ENCODE data around the gene COL28A1. TPM values are rescaled to one million over a fixed set of nuclear protein-coding genes. Genes with fewer than 3 reads are reported as not detected.

The COL28A1 gene
- total and polyA plus RNA-seq, 3 donors from 2014 or later, result 4.0 to 9.2 (median 8.7) TPM

- H3K9me3 ChIP-seq, result no peaks in the 10 kb centered on the region
- intact Hi-C loops (cut with DNase I; ENCODE audit: low total_unique reads), result no loop called here
- no peaks in the 10 kb centered on the region for H3K36me3 ChIP-seq (ENCODE audit: low read depth, missing control alignments)
- H3K27ac ChIP-seq, result no peak overlapping the region
- TF ChIP-seq POLR2A (IDR thresholded peaks at IDR 0.05), result no peak
- no peak for TF ChIP-seq CTCF (IDR thresholded peaks at IDR 0.05)
- H3K4me1 ChIP-seq, result no peaks in the 10 kb centered on the region
- H3K27me3 ChIP-seq, result no peaks in the 10 kb centered on the region
- H3K4me3 ChIP-seq, result no peak overlapping the region
- no peak for DNase-seq
- 64 to 79% methylated on average over 5 of the region's 5 CpGs for WGBS, 2 donors
These were observed 214.0 kb downstream of the COL28A1 start for GRCh38 chr7:7321681-7322080.

- H3K27me3 ChIP-seq, result no peaks in the 10 kb centered on the region
- no peak overlapping the region for H3K27ac ChIP-seq
- H3K4me3 ChIP-seq, result no peak overlapping the region
- no peak for DNase-seq
- H3K9me3 ChIP-seq, result no peaks in the 10 kb centered on the region
- no peaks in the 10 kb centered on the region for H3K36me3 ChIP-seq (ENCODE audit: low read depth, missing control alignments)
- TF ChIP-seq CTCF (IDR thresholded peaks at IDR 0.05), result no peak
- intact Hi-C loops (cut with DNase I; ENCODE audit: low total_unique reads), result no loop called here
- WGBS, 2 donors, result 88 to 100% methylated on average over 1 of the region's 1 CpG
- H3K4me1 ChIP-seq, result no peaks in the 10 kb centered on the region
These were observed 217.1 kb downstream of the COL28A1 start for GRCh38 chr7:7318601-7319000.

- no peaks in the 10 kb centered on the region for H3K27me3 ChIP-seq
- TF ChIP-seq CTCF (IDR thresholded peaks at IDR 0.05) (no peak), POLR2A (IDR thresholded peaks at IDR 0.05) (no peak)
- no peaks in the 10 kb centered on the region for H3K9me3 ChIP-seq
- no peak overlapping the region for H3K4me3 ChIP-seq
- no peaks in the 10 kb centered on the region for H3K36me3 ChIP-seq (ENCODE audit: low read depth, missing control alignments)
- intact Hi-C loops (cut with DNase I; ENCODE audit: low total_unique reads), result no loop called here
- DNase-seq, result no peak
- H3K27ac ChIP-seq, result no peak overlapping the region
- no peaks in the 10 kb centered on the region for H3K4me1 ChIP-seq
- 88 to 89% methylated on average over 4 of the region's 4 CpGs for WGBS, 2 donors
These were observed 217.8 kb downstream of the COL28A1 start for GRCh38 chr7:7317850-7318249.

- WGBS, 2 donors, result 80 to 89% methylated on average over 3 of the region's 3 CpGs
- H3K4me3 ChIP-seq, result no peak overlapping the region
- TF ChIP-seq CTCF (IDR thresholded peaks at IDR 0.05), result no peak
- no peak for TF ChIP-seq POLR2A (IDR thresholded peaks at IDR 0.05)
- no peaks in the 10 kb centered on the region for H3K4me1 ChIP-seq
- no peaks in the 10 kb centered on the region for H3K9me3 ChIP-seq
- no peaks in the 10 kb centered on the region for H3K36me3 ChIP-seq (ENCODE audit: low read depth, missing control alignments)
- no peak for DNase-seq
- intact Hi-C loops (cut with DNase I; ENCODE audit: low total_unique reads), result no loop called here
- no peaks in the 10 kb centered on the region for H3K27me3 ChIP-seq
- no peak overlapping the region for H3K27ac ChIP-seq
These were observed 219.8 kb downstream of the COL28A1 start for GRCh38 chr7:7315851-7316250.

GRCh38 chr7:7312323-7312722, 223.3 kb downstream of the COL28A1 start:
- Histone ChIP-seq H3K4me1 (no peaks in the 10 kb centered on the region), H3K27ac (no peak overlapping the region), H3K36me3 (ENCODE audit: low read depth, missing control alignments) (no peaks in the 10 kb centered on the region), H3K9me3 (no peaks in the 10 kb centered on the region), H3K4me3 (no peak overlapping the region), H3K27me3 (no peaks in the 10 kb centered on the region)
- TF ChIP-seq CTCF (IDR thresholded peaks at IDR 0.05), result no peak
- no peak for TF ChIP-seq POLR2A (IDR thresholded peaks at IDR 0.05)
- 84 to 87% methylated on average over 2 of the region's 2 CpGs for WGBS, 2 donors
- DNase-seq, result no peak
- intact Hi-C loops (cut with DNase I; ENCODE audit: low total_unique reads), result no loop called here
